Neural progenitor cell (in vitro differentiated cells): ENCODE results near the gene KCNT1.
A peak's percentile ranks its signal among the peaks of the same experiment; 100 is the strongest.

Experiments
- EZH2 ChIP-seq: fragments of 200-600 bp; sonication (generic); IDR thresholded peaks from 2 replicates; pipeline ENCODE4 v1.6.1; 2017; ENCODE audit warnings: antibody characterized with exemption, mild to moderate bottlenecking, moderate library complexity
- EZH2phosphoT487 ChIP-seq: fragments of 200-600 bp; sonication (generic); IDR thresholded peaks from 2 replicates; pipeline ENCODE4 v1.6.1; 2017; ENCODE audit warnings: antibody characterized with exemption
- TF ChIP-seq, protein P1 (sequence below): fragments of 200-600 bp; sonication (generic); IDR thresholded peaks from 2 replicates; pipeline ENCODE4 v1.5.1; 2017; ENCODE audit warnings: antibody characterized with exemption, mild to moderate bottlenecking

DNA sequence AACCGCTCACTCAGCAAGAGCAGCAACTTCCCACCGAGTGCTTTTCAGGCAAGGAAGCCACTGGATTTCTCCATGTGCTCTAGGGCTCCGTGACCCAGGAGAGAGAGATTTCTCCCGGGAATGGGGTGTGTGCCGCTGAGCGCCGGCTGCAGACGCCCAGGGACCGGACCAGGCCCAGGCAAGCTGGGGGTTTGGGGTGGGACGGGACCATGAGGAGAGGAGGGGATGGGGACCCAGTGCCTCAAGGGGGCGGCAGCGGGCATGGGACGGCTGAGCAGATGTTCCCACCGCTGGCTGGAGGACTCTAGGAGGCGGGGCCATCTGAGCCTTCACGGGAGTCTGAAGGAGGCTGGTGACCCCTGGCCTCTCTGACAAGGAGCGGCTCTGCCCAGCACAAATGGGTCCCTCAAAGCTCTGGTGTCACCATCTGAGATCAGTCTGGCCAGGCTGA lies 30.4 kb upstream of the KCNT1 start:
- TF ChIP-seq, protein P1, sequence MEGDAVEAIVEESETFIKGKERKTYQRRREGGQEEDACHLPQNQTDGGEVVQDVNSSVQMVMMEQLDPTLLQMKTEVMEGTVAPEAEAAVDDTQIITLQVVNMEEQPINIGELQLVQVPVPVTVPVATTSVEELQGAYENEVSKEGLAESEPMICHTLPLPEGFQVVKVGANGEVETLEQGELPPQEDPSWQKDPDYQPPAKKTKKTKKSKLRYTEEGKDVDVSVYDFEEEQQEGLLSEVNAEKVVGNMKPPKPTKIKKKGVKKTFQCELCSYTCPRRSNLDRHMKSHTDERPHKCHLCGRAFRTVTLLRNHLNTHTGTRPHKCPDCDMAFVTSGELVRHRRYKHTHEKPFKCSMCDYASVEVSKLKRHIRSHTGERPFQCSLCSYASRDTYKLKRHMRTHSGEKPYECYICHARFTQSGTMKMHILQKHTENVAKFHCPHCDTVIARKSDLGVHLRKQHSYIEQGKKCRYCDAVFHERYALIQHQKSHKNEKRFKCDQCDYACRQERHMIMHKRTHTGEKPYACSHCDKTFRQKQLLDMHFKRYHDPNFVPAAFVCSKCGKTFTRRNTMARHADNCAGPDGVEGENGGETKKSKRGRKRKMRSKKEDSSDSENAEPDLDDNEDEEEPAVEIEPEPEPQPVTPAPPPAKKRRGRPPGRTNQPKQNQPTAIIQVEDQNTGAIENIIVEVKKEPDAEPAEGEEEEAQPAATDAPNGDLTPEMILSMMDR, result peak; percentile 43
- no peak for TF ChIP-seq EZH2
- TF ChIP-seq EZH2phosphoT487, result no peak
